K562 (cell line): Measurements from ENCODE around the gene DNASE1L3. TPM values are rescaled to one million over a fixed set of nuclear protein-coding genes. Genes with fewer than 3 reads are reported as not detected.

Experiments
- ATAC-seq: fragments of 200-7000 bp; cut with Tn5 transposase; 3 replicates; pipeline ENCODE4 v1.9.1; 2020; ENCODE audit warnings: moderate library complexity
- BruUV-seq: library from RNA; stranded (reverse); fragments of 400-500 nt; replicated peaks from 2 replicates; lab custom pipeline; 2021; lab: Mats Ljungman, UMichigan
- CTCF ChIA-PET: fragments of 300-600 bp; formaldehyde crosslinking; extraction: SDS; loops from one replicate; lab custom pipeline; 2021; ENCODE audit warnings: low intra/inter-chr PET ratio; lab: Yijun Ruan, JAX
- POLR2A ChIA-PET: fragments of 300-600, 350-650 bp; sonication (Branson Sonifier 250); formaldehyde crosslinking; extraction: SDS; loops from one replicate; lab custom pipeline; 2021; ENCODE audit warnings: antibody characterized with exemption, inconsistent platforms; lab: Yijun Ruan, JAX
- DNase-seq, 4 experiments: peaks; one replicate each; pipeline versions ENCODE4 v3.0.0 to v3.0.0-alpha.2; 2011 to 2018; ENCODE audit warnings: low spot score in 3 of 4, mixed read lengths in 3 of 4; ENCODE audit errors: extremely low read depth in 1 of 4
- FAIRE-seq: peaks from 2 replicates; lab custom pipeline; 2011; peaks lifted over from hg19 to GRCh38; lab: Jason Lieb, UNC
- H2AFZ ChIP-seq: 2 replicates; pipeline ENCODE4 v1.6.0; 2011; ENCODE audit warnings: low read depth, low read length, control low read depth, inconsistent platforms
- H3K27ac ChIP-seq: fragments of 200-600 bp; 3 replicates; pipeline ENCODE4 v1.8.0; 2011; ENCODE audit warnings: low read depth, mild to moderate bottlenecking, control low read depth, inconsistent platforms, low read length, moderate library complexity, mixed read lengths; ENCODE audit errors: extremely low read depth
- H3K27me3 ChIP-seq, 2 experiments: fragments of 300-600 bp in 1 of 2; 2 replicates in 1 of 2; 3 replicates in 1 of 2; pipeline versions ENCODE4 v1.6.0 to v1.8.0; 2011; ENCODE audit warnings: inconsistent platforms in 2 of 2, low read length in 2 of 2, mild to moderate bottlenecking in 1 of 2, mixed read lengths in 1 of 2, moderate library complexity in 1 of 2; ENCODE audit not compliant: control insufficient read depth in 2 of 2, insufficient read depth in 2 of 2
- H3K36me3 ChIP-seq: fragments of 300-600 bp; 3 replicates; pipeline ENCODE4 v1.8.0; 2011; ENCODE audit warnings: mild to moderate bottlenecking, low read length, inconsistent platforms; ENCODE audit not compliant: control insufficient read depth, insufficient read depth
- H3K4me1 ChIP-seq, 2 experiments: fragments of 200-600 bp in 1 of 2; replicated peaks in 1 of 2; 2 replicates in 1 of 2; 3 replicates in 1 of 2; pipeline versions ENCODE4 v1.5.1 to v1.8.0; 2011; ENCODE audit warnings: inconsistent platforms in 2 of 2, low read length in 2 of 2, mild to moderate bottlenecking in 1 of 2, mixed read lengths in 1 of 2, moderate library complexity in 1 of 2; ENCODE audit not compliant: control insufficient read depth in 2 of 2, insufficient read depth in 2 of 2
- H3K4me2 ChIP-seq: 2 replicates; pipeline ENCODE4 v1.6.1; 2011; ENCODE audit warnings: low read length, control low read depth, inconsistent platforms, mixed read lengths; ENCODE audit not compliant: insufficient read depth
- H3K4me3 ChIP-seq: fragments of 200-600 bp; sonication (generic), shearing (Covaris generic); 2 replicates; pipeline ENCODE4 v1.5.1; 2016; ENCODE audit warnings: control low read depth, inconsistent platforms
- H3K79me2 ChIP-seq: fragments of 200-600 bp; 3 replicates; pipeline ENCODE4 v1.8.0; 2011; ENCODE audit warnings: low read length, inconsistent platforms; ENCODE audit not compliant: control insufficient read depth, insufficient read depth
- H3K9ac ChIP-seq, 2 experiments: 2 replicates each; pipeline versions ENCODE4 v1.6.0 to v1.6.1; 2011; ENCODE audit warnings: low read depth in 2 of 2, low read length in 2 of 2, control low read depth in 1 of 2, inconsistent platforms in 1 of 2, mild to moderate bottlenecking in 1 of 2, mixed read lengths in 1 of 2; ENCODE audit not compliant: insufficient read depth in 1 of 2
- H3K9me1 ChIP-seq: one replicate; pipeline ENCODE4 v1.6.0; 2011; ENCODE audit warnings: inconsistent platforms, mild to moderate bottlenecking, low read length, moderate library complexity; ENCODE audit not compliant: control insufficient read depth, insufficient read depth
- H3K9me3 ChIP-seq: replicated peaks from 2 replicates; pipeline ENCODE4 v1.5.1; 2011; ENCODE audit warnings: low read depth, low read length, inconsistent platforms; ENCODE audit not compliant: control insufficient read depth, insufficient read depth
- H4K20me1 ChIP-seq: replicated peaks from 2 replicates; pipeline ENCODE4 v1.6.1; 2011; ENCODE audit warnings: low read length, inconsistent platforms, mixed read lengths; ENCODE audit not compliant: control insufficient read depth, insufficient read depth
- CTCF ChIP-seq, 3 experiments: IDR thresholded peaks in 2 of 3; conservative IDR thresholded peaks in 1 of 3; 2 replicates each; pipeline ENCODE4 v1.5.1; 2011 to 2012; ENCODE audit warnings: low read length in 3 of 3, mild to moderate bottlenecking in 3 of 3, control low read depth in 2 of 3, improper control_type of control experiment in 1 of 3, inconsistent platforms in 1 of 3, low read depth in 1 of 3, mixed read lengths in 1 of 3, moderate library complexity in 1 of 3; ENCODE audit not compliant: insufficient read depth in 2 of 3
- RAD21 ChIP-seq, 2 experiments: fragments of 250-450 bp in 1 of 2; fragments of 450-650 bp in 1 of 2; sonication (Bioruptor Pico) in 1 of 2; formaldehyde crosslinking in 1 of 2; IDR thresholded peaks in 1 of 2; conservative IDR thresholded peaks in 1 of 2; 2 replicates each; pipeline versions ENCODE4 v1.4.0 to v1.8.0; 2020 to 2022; ENCODE audit warnings: mild to moderate bottlenecking in 2 of 2, moderate library complexity in 1 of 2
- SMC3 ChIP-seq: conservative IDR thresholded peaks from 2 replicates; pipeline ENCODE4 v1.6.1; 2011; ENCODE audit warnings: low read depth, low read length, improper control_type of control experiment; ENCODE audit not compliant: insufficient read depth
- SNAPC5 ChIP-seq: fragments of 250-450 bp; sonication (Bioruptor Pico); IDR thresholded peaks from 2 replicates; pipeline ENCODE4 v1.8.0; 2021; ENCODE audit warnings: moderate library complexity, mild to moderate bottlenecking, inconsistent platforms
- TFAP4 ChIP-seq: sonication (generic); formaldehyde crosslinking; IDR thresholded peaks from 2 replicates; pipeline ENCODE4 v1.8.0; 2022; ENCODE audit warnings: missing genetic modification reagents, mild to moderate bottlenecking, moderate library complexity, borderline replicate concordance
- ZNF134 ChIP-seq: fragments of 250-450 bp; sonication (Bioruptor Pico); conservative IDR thresholded peaks from 2 replicates; pipeline ENCODE4 v1.4.0; 2020
- ZNF561 ChIP-seq: fragments of 450-650 bp; formaldehyde crosslinking; conservative IDR thresholded peaks from 2 replicates; pipeline ENCODE4 v1.4.0; 2020; ENCODE audit warnings: mild to moderate bottlenecking, moderate library complexity
- WGBS: fragments of 100-300 bp; shearing (Covaris generic); methylation state at CpG from one replicate; pipeline ENCODE4 v1.1.6; 2016; ENCODE audit warnings: low coverage, mixed read lengths; ENCODE audit not compliant: insufficient coverage; ENCODE audit errors: missing lambda C conversion rate; 5-methylcytosine and 5-hydroxymethylcytosine counted together
- in situ Hi-C: fragments of 300-500 bp; cut with MboI; formaldehyde crosslinking; loops from 4 replicates; pipeline ENCODE4 v1.15.0; 2018; ENCODE audit warnings: inconsistent platforms, mixed read lengths
- intact Hi-C: fragments of 100-400 bp; cut with micrococcal nuclease; formaldehyde crosslinking; loops from 2 replicates; pipeline ENCODE4 v1.14.2; 2022
- polyA plus RNA-seq, 8 experiments: library from polyadenylated mRNA; depleted of rRNA in 4 of 8; stranded (reverse) in 5 of 8; unstranded in 3 of 8; fragments of >200 nt; fragmentation: Nextera tagmentation in 2 of 8; fragmentation: Illumina TruSeq in 1 of 8; extraction: Ambion mirVana in 2 of 8; extraction: Trizol in 1 of 8; gene quantifications; 2 replicates each; pipeline versions ENCODE4 v1.2.1 to v1.2.3, GENCODE V29; 2011 to 2014; ENCODE audit warnings: inconsistent platforms in 1 of 8, missing spikeins in 1 of 8
- total RNA-seq, 7 experiments: library from RNA; depleted of rRNA in 6 of 7; stranded (reverse); fragments of >200 nt in 6 of 7; fragmentation: Illumina TruSeq in 2 of 7; extraction: Trizol in 2 of 7; gene quantifications; 2 replicates each; pipeline versions ENCODE4 v1.2.1 to v1.2.3, GENCODE V29; 2011 to 2021; ENCODE audit warnings: low replicate concordance in 1 of 7

DNASE1L3 gene
- total and polyA plus RNA-seq, 9 of the 15 experiments (the other 6 are each of a cell fraction or from before 2014, with no cell fraction given): 0.06 TPM; not detected in 8

- Histone ChIP-seq H3K27me3 (peaks cover 0 to 10% of the 10 kb centered on the region in 2 experiments; a peak in 2 of 5 replicates), H3K4me3 (no peak overlapping the region), H3K4me1 (no peaks in the 10 kb centered on the region; a peak in 1 of 5 replicates), H3K9me1 (no peaks in the 10 kb centered on the region), H3K4me2 (no peak overlapping the region), H2AFZ (no peak overlapping the region), H3K9ac (no peak overlapping the region), H3K9me3 (no peaks in the 10 kb centered on the region), H3K27ac (no peak overlapping the region), H4K20me1 (no peaks in the 10 kb centered on the region), H3K36me3 (no peaks in the 10 kb centered on the region), H3K79me2 (no peaks in the 10 kb centered on the region)
- in situ Hi-C loops (no loop called here), intact Hi-C loops (no loop called here)
- FAIRE-seq: peak; percentile 77
- peak in 2 of 4 experiments; percentile 35 to 62 for DNase-seq
- CTCF ChIA-PET: interaction anchor here (1.4 kb wide), 1 partner anchor 29 kb away, joined by 4 read pairs; no protein-coding TSS in a partner anchor
- peak; percentile 86 for ATAC-seq
- BruUV-seq: no TSS peak
- WGBS: 19% methylated on average over 15 of the region's 15 CpGs
- TF ChIP-seq TFAP4 (CRISPR knock-in tag): peak; percentile 52; the same call in 1 of the 2 replicates
- TF ChIP-seq SMC3: 0 out of 2 replicates have a peak, but pooled peaks have one; percentile 15
- no peak for TF ChIP-seq ZNF561 (CRISPR knock-in tag)
- TF ChIP-seq RAD21 (CRISPR knock-in tag; conservative IDR thresholded peaks at IDR 0.05 in 1 of 2, IDR thresholded peaks at IDR 0.05 in 1 of 2): peak in 1 of 2 experiments; percentile 50; a peak in 2 of 4 replicates
- TF ChIP-seq ZNF134: no peak
- peak; percentile 61 to 78 (median 73) for TF ChIP-seq CTCF (IDR thresholded peaks at IDR 0.05 in 2 of 3, conservative IDR thresholded peaks at IDR 0.05 in 1 of 3; ENCODE audit: insufficient read depth in 2 of 3, low read depth in 1 of 3, low read length in 3 of 3)
- no peak for TF ChIP-seq SNAPC5
- POLR2A ChIA-PET: interaction anchor here (0.6 to 0.7 kb wide), 2 partner anchors 16 to 23 kb away, joined by 3 read pairs; no protein-coding TSS in a partner anchor
Measured at GRCh38 chr3:58217209-58217811, 6.5 kb upstream of the DNASE1L3 start.
